ENCODE data around the gene OR1J2. TPM values are rescaled to one million over a fixed set of nuclear protein-coding genes. Genes with fewer than 3 reads are reported as not detected.
"Not testable (repeated sequence)": the region's sequence is repeated elsewhere in the genome, so short reads cannot be mapped to it uniquely, and the experiment has no call there.

Gene OR1J2
- not detected for total RNA-seq
- long read RNA-seq: 0 reads

GRCh38 chr9:122510502-122510901 lies at the start of gene OR1J2:
Gene OR1J2, plus strand, starts transcription at chr9:122510802. Its CDS starts 0 bp downstream, at chr9:122510802.
- no peak for DNase-seq (ENCODE audit: low spot score)

DNA sequence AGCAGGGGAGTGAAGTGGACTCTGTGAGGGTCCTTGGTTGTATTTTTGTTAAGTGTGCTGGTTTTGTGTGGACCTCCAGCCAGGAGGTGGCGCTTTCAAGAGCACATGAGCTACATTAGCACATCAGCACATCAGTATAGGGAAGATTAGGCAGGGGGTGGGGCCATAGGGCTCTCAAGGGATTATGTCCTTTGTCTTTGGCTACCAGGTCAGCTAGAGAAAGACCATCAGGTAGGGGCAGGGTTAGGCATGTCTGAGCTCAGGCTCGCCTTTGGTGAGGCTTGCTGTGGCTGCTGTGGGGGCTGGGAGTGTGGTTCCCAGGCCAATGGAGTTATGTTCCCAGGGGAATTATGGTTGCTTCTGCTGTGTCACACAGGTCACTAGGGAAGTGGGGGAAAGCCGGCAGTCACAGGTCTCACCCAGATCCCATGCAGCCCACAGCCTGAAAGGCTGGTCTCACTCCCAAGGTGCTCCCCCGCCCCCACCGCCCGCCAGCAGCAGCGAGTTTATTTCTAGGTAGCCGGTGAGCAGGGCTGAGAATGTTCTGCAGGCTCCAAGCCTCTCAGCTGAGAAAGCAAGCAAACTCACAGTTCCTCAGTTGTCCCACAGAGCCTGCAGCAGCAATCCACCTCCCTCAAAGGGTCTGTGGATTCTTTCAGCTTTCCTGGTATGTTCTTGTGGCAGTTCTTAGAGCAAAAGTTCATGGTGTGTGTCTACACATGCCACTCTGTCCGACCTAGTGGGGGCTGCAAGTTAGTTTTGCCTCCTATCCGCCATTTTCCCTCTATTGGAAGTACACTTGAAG lies 46.6 kb upstream of the OR1J2 start:
- DNase-seq (ENCODE audit: low spot score): no peak

GRCh38 chr9:122464633-122465567 lies 45.7 kb upstream of the OR1J2 start:
- DNase-seq (ENCODE audit: low spot score): no peak

DNA sequence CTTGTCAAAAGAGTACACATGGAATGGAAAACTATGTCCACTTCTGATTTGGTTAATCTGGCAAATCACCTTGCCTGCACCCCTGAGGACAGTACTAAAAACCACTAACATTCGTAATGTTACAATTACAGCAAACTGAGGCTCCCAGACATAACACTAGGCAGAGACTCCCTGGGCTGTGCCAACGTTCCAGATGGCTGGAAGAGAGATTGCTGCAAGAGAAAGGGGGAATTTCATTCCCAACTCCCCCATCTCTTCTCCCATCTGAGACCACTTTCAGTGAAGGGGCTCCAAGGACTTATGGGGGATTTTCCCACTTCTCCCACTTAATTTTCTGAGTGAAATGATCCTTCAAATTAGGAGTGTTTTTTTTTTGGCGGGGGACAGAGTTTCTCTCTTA lies 44.1 kb upstream of the OR1J2 start:
- no peak for DNase-seq (ENCODE audit: low spot score)

DNA sequence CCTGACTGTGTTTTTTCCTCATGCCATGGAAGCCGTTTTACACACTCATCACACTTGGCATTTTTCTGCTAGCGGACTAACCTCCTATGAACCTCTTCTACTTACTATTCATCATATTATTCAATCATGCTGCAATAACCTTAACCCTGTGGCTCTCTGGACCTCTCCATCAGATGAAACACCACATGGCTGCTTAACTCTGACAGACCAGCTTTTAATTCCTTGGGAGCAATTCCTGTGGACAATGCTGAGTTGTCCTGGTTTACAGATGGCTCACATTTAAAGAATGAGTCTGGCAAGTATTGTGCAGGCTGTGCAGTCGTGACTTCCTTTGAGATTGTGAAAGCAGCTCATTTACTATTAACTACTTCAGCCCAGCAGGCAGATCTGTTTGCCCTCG lies 41.9 kb upstream of the OR1J2 start:
- no peak for DNase-seq (ENCODE audit: low spot score)

GRCh38 chr9:122474561-122474960 lies 36.0 kb upstream of the OR1J2 start:
- no peak for DNase-seq (ENCODE audit: low spot score)

DNA sequence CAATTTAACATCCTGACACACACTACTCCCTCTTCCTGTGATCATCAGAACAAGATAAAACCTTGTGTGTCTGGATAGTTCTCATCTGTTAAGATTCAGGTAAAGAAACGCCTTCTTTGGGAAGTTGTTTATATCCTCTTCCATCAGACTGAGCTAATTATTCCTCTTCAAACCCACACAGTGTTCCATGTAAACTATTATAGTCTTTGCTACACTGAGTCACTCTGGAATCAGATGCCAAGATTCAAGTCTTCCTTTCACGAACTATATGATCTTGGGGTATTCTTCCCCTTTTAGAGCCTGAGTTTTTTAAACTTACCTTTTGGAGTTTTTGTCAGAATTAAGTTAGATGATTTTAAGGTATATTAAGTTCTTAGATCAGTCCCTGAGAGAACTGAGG lies 34.9 kb upstream of the OR1J2 start:
- no peak for DNase-seq (ENCODE audit: low spot score)

- no peak for DNase-seq (ENCODE audit: low spot score)
Observed at GRCh38 chr9:122477346-122477745, 33.3 kb upstream of the OR1J2 start.

DNA sequence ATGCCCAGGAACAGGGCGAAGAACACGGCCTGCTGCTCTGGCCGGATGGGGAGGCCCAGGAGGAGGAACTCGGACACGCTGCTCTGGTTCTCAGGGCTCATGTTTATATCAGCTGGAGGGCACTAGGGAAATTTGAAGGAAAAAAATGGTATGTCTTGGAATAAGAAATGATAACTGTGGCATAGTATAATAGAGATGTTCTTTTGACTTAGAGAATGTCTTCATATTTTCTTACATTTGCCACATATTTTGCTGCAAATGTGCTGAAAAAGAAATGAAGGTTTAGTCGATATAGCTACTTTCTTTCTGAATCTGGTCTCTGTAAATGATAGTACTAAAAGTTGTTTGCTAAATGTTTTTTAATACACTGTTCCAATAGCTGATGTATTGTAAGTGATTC lies 32.8 kb upstream of the OR1J2 start, which contains the start of gene OR1J1:
Gene OR1J1, minus strand, starts transcription at position 101 of the 400 bp plus-strand sequence. Its CDS starts 0 bp downstream, at position 101.
- DNase-seq (ENCODE audit: low spot score): no peak

GRCh38 chr9:122479062-122479461 lies 31.5 kb upstream of the OR1J2 start:
- no peak for DNase-seq (ENCODE audit: low spot score)

GRCh38 chr9:122498883-122499288 lies 11.7 kb upstream of the OR1J2 start:
- no peak for DNase-seq (ENCODE audit: low spot score)

DNA sequence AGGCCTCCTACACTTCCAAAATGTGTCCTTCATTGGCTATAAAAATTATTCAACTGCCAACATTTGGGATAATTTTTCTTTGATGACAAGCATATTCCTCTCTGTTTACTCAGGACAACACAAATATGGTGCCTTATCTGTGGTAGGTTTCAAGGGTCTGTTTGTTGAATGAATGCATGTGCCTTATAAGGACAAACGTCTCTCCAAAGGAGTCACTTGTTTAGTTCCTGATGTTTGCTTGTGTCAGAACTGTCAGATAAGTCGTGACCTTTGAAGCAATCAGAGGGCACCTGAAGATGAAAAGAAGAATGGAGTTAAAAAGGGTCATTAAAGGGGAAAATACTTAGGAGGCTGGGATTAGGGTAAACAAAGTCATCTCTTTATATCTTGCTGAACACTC lies 3.6 kb upstream of the OR1J2 start:
- DNase-seq (ENCODE audit: low spot score): no peak

GRCh38 chr9:122518226-122518625 lies 7.6 kb downstream of the OR1J2 start:
- DNase-seq (ENCODE audit: low spot score): no peak

DNA sequence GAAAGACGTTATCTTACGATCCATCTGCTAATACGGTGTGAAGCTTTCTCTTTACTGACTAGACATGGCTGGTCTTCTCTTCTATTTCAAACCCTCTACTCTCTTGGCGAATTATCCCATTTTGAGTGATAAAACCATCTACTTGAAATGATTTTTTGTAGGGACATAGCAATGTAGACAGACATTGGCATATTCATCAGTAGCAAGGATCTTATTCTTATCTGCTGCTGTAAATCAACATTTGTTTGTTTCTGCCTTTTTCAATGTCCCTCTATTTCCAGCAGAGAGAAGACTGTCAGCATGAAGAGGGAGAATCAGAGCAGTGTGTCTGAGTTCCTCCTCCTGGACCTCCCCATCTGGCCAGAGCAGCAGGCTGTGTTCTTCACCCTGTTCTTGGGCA lies 8.2 kb downstream of the OR1J2 start, which contains the start of gene OR1J4:
Gene OR1J4, plus strand, starts transcription at position 301 of the 400 bp plus-strand sequence. Its CDS starts 0 bp downstream, at position 301.
- DNase-seq (ENCODE audit: low spot score): no peak

DNA sequence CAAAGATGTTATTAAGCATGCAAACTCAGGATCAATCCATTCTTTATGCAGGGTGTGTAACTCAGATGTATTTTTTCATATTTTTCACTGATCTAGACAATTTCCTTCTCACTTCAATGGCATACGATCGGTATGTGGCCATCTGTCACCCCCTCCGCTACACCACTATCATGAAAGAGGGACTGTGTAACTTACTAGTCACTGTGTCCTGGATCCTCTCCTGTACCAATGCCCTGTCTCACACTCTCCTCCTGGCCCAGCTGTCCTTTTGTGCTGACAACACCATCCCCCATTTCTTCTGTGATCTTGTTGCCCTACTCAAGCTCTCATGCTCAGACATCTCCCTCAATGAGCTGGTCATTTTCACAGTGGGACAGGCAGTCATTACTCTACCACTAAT lies 8.8 kb downstream of the OR1J2 start:
- DNase-seq (ENCODE audit: low spot score): no peak

- no peak for DNase-seq (ENCODE audit: low spot score)
Observed at GRCh38 chr9:122526602-122527001, 16.0 kb downstream of the OR1J2 start.

GRCh38 chr9:122527193-122527592 lies 16.6 kb downstream of the OR1J2 start, which contains the start of gene OR1N1:
Gene OR1N1, minus strand, starts transcription at chr9:122527293. Its CDS starts 0 bp downstream, at chr9:122527293.
- no peak for DNase-seq (ENCODE audit: low spot score)

- not testable (repeated sequence) for DNase-seq (ENCODE audit: low spot score)
Observed at GRCh38 chr9:122531157-122531556, 20.6 kb downstream of the OR1J2 start.

DNA sequence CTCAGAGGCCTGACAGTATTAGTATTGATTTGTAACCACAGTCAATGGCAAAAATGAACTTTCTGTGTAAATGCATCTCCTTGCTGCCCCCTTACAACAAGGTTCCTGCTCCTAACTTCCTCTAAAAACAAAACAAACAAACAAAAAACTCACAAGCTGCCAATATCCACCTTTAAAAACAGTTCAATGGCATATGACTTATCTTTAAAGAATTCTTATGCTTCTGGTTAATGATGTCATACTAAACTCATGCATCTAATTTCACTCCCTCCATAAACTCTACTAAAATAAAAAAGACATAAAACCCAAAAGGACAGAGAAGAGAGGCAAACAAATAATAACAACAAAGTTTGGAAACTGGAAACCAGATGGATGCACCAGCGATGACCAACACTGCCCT lies 25.5 kb downstream of the OR1J2 start:
- DNase-seq (ENCODE audit: low spot score): no peak

GRCh38 chr9:122537066-122537465 lies 26.5 kb downstream of the OR1J2 start:
- DNase-seq (ENCODE audit: low spot score): not testable (repeated sequence)

DNA sequence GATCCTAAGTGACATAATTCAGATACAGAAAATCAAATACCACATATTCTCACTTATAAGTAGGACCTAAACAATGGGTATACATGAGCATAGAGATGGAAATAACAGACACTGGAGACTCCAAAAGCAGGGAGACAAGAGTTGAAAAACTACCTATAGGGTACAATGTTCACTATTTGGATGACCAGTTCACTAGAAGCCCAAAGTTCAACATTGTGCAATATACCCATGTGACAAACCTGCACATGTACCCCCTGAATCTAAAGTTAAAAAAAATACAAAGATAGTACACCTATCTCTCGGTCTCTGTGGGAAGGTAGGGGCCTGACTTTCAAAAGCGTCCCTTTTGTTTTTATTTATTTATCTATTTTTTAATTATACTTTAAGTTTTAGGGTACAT lies 28.2 kb downstream of the OR1J2 start:
- no peak for DNase-seq (ENCODE audit: low spot score)

- DNase-seq (ENCODE audit: low spot score): no peak
Observed at GRCh38 chr9:122546196-122546595, 35.6 kb downstream of the OR1J2 start.
